HG03439 (cell line): Measurements from ENCODE around the gene ZFAND6.
"Not testable (repeated sequence)": the region's sequence is repeated elsewhere in the genome, so short reads cannot be mapped to it uniquely, and the experiment has no call there.

ENCODE experiments used
- ATAC-seq: cut with Tn5 transposase; IDR thresholded peaks from one replicate; pipeline ENCODE4 v1.9.1; 2021; ENCODE audit warnings: mild to moderate bottlenecking, moderate library complexity; ENCODE audit not compliant: unreplicated experiment

The ZFAND6 gene

GRCh38 chr15:80058851-80059785 lies at the start of gene ZFAND6:
Gene ZFAND6 (plus strand): TSS chr15:80059676. CDS start chr15:80120345, 60,669 bp downstream.
- peak; percentile 75 for ATAC-seq

GRCh38 chr15:80010131-80010673 lies 49.3 kb upstream of the ZFAND6 start:
- ATAC-seq: no peak

GRCh38 chr15:80011041-80011523 lies 48.4 kb upstream of the ZFAND6 start:
- ATAC-seq: peak; percentile 54

GRCh38 chr15:80011596-80011995 lies 47.9 kb upstream of the ZFAND6 start:
- ATAC-seq: no peak

GRCh38 chr15:80012060-80012726 lies 47.3 kb upstream of the ZFAND6 start:
- ATAC-seq: no peak

GRCh38 chr15:80014186-80014585 lies 45.3 kb upstream of the ZFAND6 start:
- not testable (repeated sequence) for ATAC-seq

GRCh38 chr15:80015156-80015555 lies 44.3 kb upstream of the ZFAND6 start:
- ATAC-seq: no peak

- ATAC-seq: not testable (repeated sequence)
These were observed 43.0 kb upstream of the ZFAND6 start for GRCh38 chr15:80016506-80016905.

GRCh38 chr15:80017139-80017538 lies 42.3 kb upstream of the ZFAND6 start:
- ATAC-seq: not testable (repeated sequence)

- no peak for ATAC-seq
These were observed 40.2 kb upstream of the ZFAND6 start for GRCh38 chr15:80019168-80019745.

- not testable (repeated sequence) for ATAC-seq
These were observed 39.3 kb upstream of the ZFAND6 start for GRCh38 chr15:80020149-80020548.

GRCh38 chr15:80020731-80021130 lies 38.7 kb upstream of the ZFAND6 start:
- no peak for ATAC-seq

- ATAC-seq: no peak
These were observed 33.2 kb upstream of the ZFAND6 start for GRCh38 chr15:80026310-80026709.

- no peak for ATAC-seq
These were observed 32.7 kb upstream of the ZFAND6 start for GRCh38 chr15:80026754-80027153.

- no peak for ATAC-seq
These were observed 30.5 kb upstream of the ZFAND6 start for GRCh38 chr15:80028937-80029336.

GRCh38 chr15:80031841-80032240 lies 27.6 kb upstream of the ZFAND6 start:
- ATAC-seq: no peak

GRCh38 chr15:80034629-80035028 lies 24.8 kb upstream of the ZFAND6 start:
- ATAC-seq: no peak

- ATAC-seq: no peak
These were observed 23.4 kb upstream of the ZFAND6 start for GRCh38 chr15:80036071-80036470.

GRCh38 chr15:80041494-80042253 lies 17.8 kb upstream of the ZFAND6 start:
- ATAC-seq: no peak

- no peak for ATAC-seq
These were observed 16.9 kb upstream of the ZFAND6 start for GRCh38 chr15:80042568-80042967.
